Endodermal cell (in vitro differentiated cells): ENCODE data around the gene HS6ST2. TPM values are rescaled to one million over a fixed set of nuclear protein-coding genes. Genes with fewer than 3 reads are reported as not detected.

ENCODE experiments used
- DNase-seq: peaks from one replicate; pipeline ENCODE4 v3.0.0-alpha.2; 2017
- H3K27ac ChIP-seq: 2 replicates; pipeline ENCODE4 v1.5.1; 2013; ENCODE audit warnings: mild to moderate bottlenecking, low read depth, low read length, moderate library complexity
- H3K27me3 ChIP-seq: 2 replicates; pipeline ENCODE4 v1.6.1; 2013; ENCODE audit warnings: mild to moderate bottlenecking, low read length, moderate library complexity; ENCODE audit not compliant: insufficient read depth, control insufficient read depth, poor library complexity, severe bottlenecking
- H3K36me3 ChIP-seq: 2 replicates; pipeline ENCODE4 v1.7.0; 2013; ENCODE audit warnings: mild to moderate bottlenecking, low read length, moderate library complexity; ENCODE audit not compliant: control insufficient read depth, insufficient read depth
- H3K4me1 ChIP-seq: one replicate; pipeline ENCODE4 v1.7.0; 2013; ENCODE audit warnings: low read length; ENCODE audit not compliant: control insufficient read depth, insufficient read depth
- H3K4me3 ChIP-seq: 2 replicates; pipeline ENCODE4 v1.5.1; 2013; ENCODE audit warnings: mild to moderate bottlenecking, low read length, moderate library complexity
- H3K9ac ChIP-seq: 2 replicates; pipeline ENCODE4 v1.6.1; 2013; ENCODE audit warnings: mild to moderate bottlenecking, low read length, moderate library complexity; ENCODE audit not compliant: poor library complexity, severe bottlenecking; ENCODE audit errors: extremely low read depth
- H3K9me3 ChIP-seq: 2 replicates; pipeline ENCODE4 v1.6.1; 2013; ENCODE audit warnings: mild to moderate bottlenecking, low read length, moderate library complexity; ENCODE audit not compliant: control insufficient read depth
- H3K27ac Mint-ChIP-seq: 2 replicates; pipeline ENCODE4 v1.8.0; 2020; ENCODE audit warnings: mixed read lengths
- H3K27me3 Mint-ChIP-seq: 2 replicates; pipeline ENCODE4 v1.8.0; 2021; ENCODE audit warnings: mild to moderate bottlenecking, mixed read lengths; ENCODE audit not compliant: insufficient read depth
- H3K36me3 Mint-ChIP-seq: 2 replicates; pipeline ENCODE4 v1.8.0; 2020; ENCODE audit warnings: low read depth, mixed read lengths
- H3K4me1 Mint-ChIP-seq: 2 replicates; pipeline ENCODE4 v1.8.0; 2020; ENCODE audit warnings: mixed read lengths
- H3K4me3 Mint-ChIP-seq: 2 replicates; pipeline ENCODE4 v1.8.0; 2020; ENCODE audit warnings: mild to moderate bottlenecking, moderate library complexity, mixed read lengths
- H3K9me3 Mint-ChIP-seq: 2 replicates; pipeline ENCODE4 v1.8.0; 2020; ENCODE audit warnings: mild to moderate bottlenecking, mixed read lengths
- WGBS, 2 experiments: methylation state at CpG; one replicate each; pipeline versions ENCODE4 v1.1.5 to v1.1.7; 2013; ENCODE audit warnings: missing lambda C conversion rate in 2 of 2, mixed read lengths in 1 of 2; ENCODE audit not compliant: insufficient coverage in 1 of 2, insufficient read length in 1 of 2; 5-methylcytosine and 5-hydroxymethylcytosine counted together
- total RNA-seq, 2 donors: library from RNA; stranded (reverse); fragmentation: NEBNext Ultra II Directional in 1 of 2; extraction: Animal tissue kit (Norgen Biotek cat#: 25700) in 1 of 2; gene quantifications; 2 replicates in 1 of 2; 3 replicates in 1 of 2; pipeline ENCODE4 v1.2.1, GENCODE V29; 2021
- TF ChIP-seq, protein P1 (sequence below): fragments of 200-600 bp; sonication (generic); conservative IDR thresholded peaks from 2 replicates; pipeline ENCODE4 v1.5.0; 2021; ENCODE audit warnings: antibody characterized with exemption, mild to moderate bottlenecking

Gene HS6ST2
- total RNA-seq, 2 donors from 2014 or later: 4.1 to 19.4 TPM

DNA sequence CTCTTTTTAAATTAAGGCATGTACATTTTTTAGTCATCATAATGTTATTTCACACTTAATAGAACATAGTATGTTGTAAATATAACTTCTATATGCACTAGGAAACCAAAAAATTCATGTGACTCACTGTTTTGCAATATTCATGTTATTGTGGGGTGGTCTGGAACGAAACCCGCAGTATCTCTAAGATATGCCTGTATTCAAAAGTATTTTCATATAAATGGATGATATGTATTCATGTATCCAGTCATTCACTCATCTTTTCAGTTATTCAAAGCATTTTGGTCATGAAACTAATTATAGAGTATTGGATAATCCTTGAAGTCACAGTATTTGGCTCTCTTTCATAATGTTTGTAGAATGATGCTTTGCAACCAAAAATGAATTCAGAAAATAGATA lies 168.1 kb downstream of the HS6ST2 start:
- DNase-seq: no peak
- Mint-ChIP-seq H3K4me3 (no peak overlapping the region), H3K36me3 (no peaks in the 10 kb centered on the region), H3K9me3 (no peaks in the 10 kb centered on the region), H3K27me3 (no peaks in the 10 kb centered on the region), H3K27ac (no peak overlapping the region), H3K4me1 (peaks cover 8% of the 10 kb centered on the region)
- Histone ChIP-seq H3K4me3 (no peak overlapping the region), H3K9me3 (no peaks in the 10 kb centered on the region), H3K9ac (no peak overlapping the region), H3K27ac (no peak overlapping the region), H3K36me3 (no peaks in the 10 kb centered on the region), H3K4me1 (no peaks in the 10 kb centered on the region), H3K27me3 (no peaks in the 10 kb centered on the region)
- TF ChIP-seq, protein P1, sequence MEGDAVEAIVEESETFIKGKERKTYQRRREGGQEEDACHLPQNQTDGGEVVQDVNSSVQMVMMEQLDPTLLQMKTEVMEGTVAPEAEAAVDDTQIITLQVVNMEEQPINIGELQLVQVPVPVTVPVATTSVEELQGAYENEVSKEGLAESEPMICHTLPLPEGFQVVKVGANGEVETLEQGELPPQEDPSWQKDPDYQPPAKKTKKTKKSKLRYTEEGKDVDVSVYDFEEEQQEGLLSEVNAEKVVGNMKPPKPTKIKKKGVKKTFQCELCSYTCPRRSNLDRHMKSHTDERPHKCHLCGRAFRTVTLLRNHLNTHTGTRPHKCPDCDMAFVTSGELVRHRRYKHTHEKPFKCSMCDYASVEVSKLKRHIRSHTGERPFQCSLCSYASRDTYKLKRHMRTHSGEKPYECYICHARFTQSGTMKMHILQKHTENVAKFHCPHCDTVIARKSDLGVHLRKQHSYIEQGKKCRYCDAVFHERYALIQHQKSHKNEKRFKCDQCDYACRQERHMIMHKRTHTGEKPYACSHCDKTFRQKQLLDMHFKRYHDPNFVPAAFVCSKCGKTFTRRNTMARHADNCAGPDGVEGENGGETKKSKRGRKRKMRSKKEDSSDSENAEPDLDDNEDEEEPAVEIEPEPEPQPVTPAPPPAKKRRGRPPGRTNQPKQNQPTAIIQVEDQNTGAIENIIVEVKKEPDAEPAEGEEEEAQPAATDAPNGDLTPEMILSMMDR: no peak
- no CpG with 5 or more reads among the region's 2 CpGs for WGBS, 2 experiments

- H3K4me1 ChIP-seq: no peaks in the 10 kb centered on the region
- WGBS, 2 experiments: 80 to 91% methylated on average over 1 of the region's 1 CpG
Observed at GRCh38 chrX:132786217-132786616, 172.2 kb downstream of the HS6ST2 start.

GRCh38 chrX:132778917-132779316 lies 179.5 kb downstream of the HS6ST2 start:
- H3K36me3 ChIP-seq: no peaks in the 10 kb centered on the region
- Mint-ChIP-seq H3K4me3 (no peak overlapping the region), H3K27me3 (no peaks in the 10 kb centered on the region), H3K27ac (no peak overlapping the region), H3K36me3 (no peaks in the 10 kb centered on the region), H3K9me3 (no peaks in the 10 kb centered on the region), H3K4me1 (peaks cover 7% of the 10 kb centered on the region)
- no peak overlapping the region for H3K27ac ChIP-seq
- no peaks in the 10 kb centered on the region for H3K27me3 ChIP-seq
- no peak overlapping the region for H3K4me3 ChIP-seq
- TF ChIP-seq, protein P1: no peak
- no peaks in the 10 kb centered on the region for H3K4me1 ChIP-seq
- H3K9ac ChIP-seq: no peak overlapping the region
- H3K9me3 ChIP-seq: no peaks in the 10 kb centered on the region
- no peak for DNase-seq

More at GRCh38 chrX:132786217-132786616, 172.2 kb downstream of the HS6ST2 start:
- Histone ChIP-seq H3K9me3 (no peaks in the 10 kb centered on the region), H3K36me3 (no peaks in the 10 kb centered on the region), H3K9ac (no peak overlapping the region), H3K4me3 (no peak overlapping the region), H3K27ac (no peak overlapping the region), H3K27me3 (no peaks in the 10 kb centered on the region)
- no peak for DNase-seq
- H3K9me3 Mint-ChIP-seq: no peaks in the 10 kb centered on the region
- no peaks in the 10 kb centered on the region for H3K4me1 Mint-ChIP-seq
- TF ChIP-seq, protein P1: no peak
- H3K27me3 Mint-ChIP-seq: peaks cover 3% of the 10 kb centered on the region
- no peak overlapping the region for H3K27ac Mint-ChIP-seq
- no peaks in the 10 kb centered on the region for H3K36me3 Mint-ChIP-seq
- H3K4me3 Mint-ChIP-seq: no peak overlapping the region
